K562 (cell line): ENCODE measurements around the gene GFI1. TPM values are rescaled to one million over a fixed set of nuclear protein-coding genes. Genes with fewer than 3 reads are reported as not detected.

Source experiments
- ATAC-seq: fragments of 200-7000 bp; cut with Tn5 transposase; 3 replicates; pipeline ENCODE4 v1.9.1; 2020; ENCODE audit warnings: moderate library complexity
- BruUV-seq: library from RNA; stranded (reverse); fragments of 400-500 nt; replicated peaks from 2 replicates; lab custom pipeline; 2021; lab: Mats Ljungman, UMichigan
- CTCF ChIA-PET: fragments of 300-600 bp; formaldehyde crosslinking; extraction: SDS; loops from one replicate; lab custom pipeline; 2021; ENCODE audit warnings: low intra/inter-chr PET ratio; lab: Yijun Ruan, JAX
- POLR2A ChIA-PET: fragments of 300-600, 350-650 bp; sonication (Branson Sonifier 250); formaldehyde crosslinking; extraction: SDS; loops from one replicate; lab custom pipeline; 2021; ENCODE audit warnings: antibody characterized with exemption, inconsistent platforms; lab: Yijun Ruan, JAX
- DNase-seq, 4 experiments: peaks; one replicate each; pipeline versions ENCODE4 v3.0.0 to v3.0.0-alpha.2; 2011 to 2018; ENCODE audit warnings: low spot score in 3 of 4, mixed read lengths in 3 of 4; ENCODE audit errors: extremely low read depth in 1 of 4
- FAIRE-seq: peaks from 2 replicates; lab custom pipeline; 2011; peaks lifted over from hg19 to GRCh38; lab: Jason Lieb, UNC
- H2AFZ ChIP-seq: 2 replicates; pipeline ENCODE4 v1.6.0; 2011; ENCODE audit warnings: low read depth, low read length, control low read depth, inconsistent platforms
- H3K27ac ChIP-seq: fragments of 200-600 bp; 3 replicates; pipeline ENCODE4 v1.8.0; 2011; ENCODE audit warnings: low read depth, mild to moderate bottlenecking, control low read depth, inconsistent platforms, low read length, moderate library complexity, mixed read lengths; ENCODE audit errors: extremely low read depth
- H3K27me3 ChIP-seq, 2 experiments: fragments of 300-600 bp in 1 of 2; 2 replicates in 1 of 2; 3 replicates in 1 of 2; pipeline versions ENCODE4 v1.6.0 to v1.8.0; 2011; ENCODE audit warnings: inconsistent platforms in 2 of 2, low read length in 2 of 2, mild to moderate bottlenecking in 1 of 2, mixed read lengths in 1 of 2, moderate library complexity in 1 of 2; ENCODE audit not compliant: control insufficient read depth in 2 of 2, insufficient read depth in 2 of 2
- H3K36me3 ChIP-seq: fragments of 300-600 bp; 3 replicates; pipeline ENCODE4 v1.8.0; 2011; ENCODE audit warnings: mild to moderate bottlenecking, low read length, inconsistent platforms; ENCODE audit not compliant: control insufficient read depth, insufficient read depth
- H3K4me1 ChIP-seq, 2 experiments: fragments of 200-600 bp in 1 of 2; replicated peaks in 1 of 2; 2 replicates in 1 of 2; 3 replicates in 1 of 2; pipeline versions ENCODE4 v1.5.1 to v1.8.0; 2011; ENCODE audit warnings: inconsistent platforms in 2 of 2, low read length in 2 of 2, mild to moderate bottlenecking in 1 of 2, mixed read lengths in 1 of 2, moderate library complexity in 1 of 2; ENCODE audit not compliant: control insufficient read depth in 2 of 2, insufficient read depth in 2 of 2
- H3K4me2 ChIP-seq: 2 replicates; pipeline ENCODE4 v1.6.1; 2011; ENCODE audit warnings: low read length, control low read depth, inconsistent platforms, mixed read lengths; ENCODE audit not compliant: insufficient read depth
- H3K4me3 ChIP-seq: fragments of 200-600 bp; sonication (generic), shearing (Covaris generic); 2 replicates; pipeline ENCODE4 v1.5.1; 2016; ENCODE audit warnings: control low read depth, inconsistent platforms
- H3K79me2 ChIP-seq: fragments of 200-600 bp; 3 replicates; pipeline ENCODE4 v1.8.0; 2011; ENCODE audit warnings: low read length, inconsistent platforms; ENCODE audit not compliant: control insufficient read depth, insufficient read depth
- H3K9ac ChIP-seq, 2 experiments: 2 replicates each; pipeline versions ENCODE4 v1.6.0 to v1.6.1; 2011; ENCODE audit warnings: low read depth in 2 of 2, low read length in 2 of 2, control low read depth in 1 of 2, inconsistent platforms in 1 of 2, mild to moderate bottlenecking in 1 of 2, mixed read lengths in 1 of 2; ENCODE audit not compliant: insufficient read depth in 1 of 2
- H3K9me1 ChIP-seq: one replicate; pipeline ENCODE4 v1.6.0; 2011; ENCODE audit warnings: inconsistent platforms, mild to moderate bottlenecking, low read length, moderate library complexity; ENCODE audit not compliant: control insufficient read depth, insufficient read depth
- H3K9me3 ChIP-seq: replicated peaks from 2 replicates; pipeline ENCODE4 v1.5.1; 2011; ENCODE audit warnings: low read depth, low read length, inconsistent platforms; ENCODE audit not compliant: control insufficient read depth, insufficient read depth
- H4K20me1 ChIP-seq: replicated peaks from 2 replicates; pipeline ENCODE4 v1.6.1; 2011; ENCODE audit warnings: low read length, inconsistent platforms, mixed read lengths; ENCODE audit not compliant: control insufficient read depth, insufficient read depth
- DACH1 ChIP-seq: fragments of 450-650 bp; IDR thresholded peaks from 2 replicates; pipeline ENCODE4 v1.6.1; 2018; ENCODE audit not compliant: partially characterized antibody
- HDGF ChIP-seq: fragments of 450-650 bp; IDR thresholded peaks from 2 replicates; pipeline ENCODE4 v1.6.1; 2016
- HSF4 ChIP-seq: fragments of 250-450 bp; sonication (Bioruptor Pico); IDR thresholded peaks from 2 replicates; pipeline ENCODE4 v2.1.2; 2022; ENCODE audit warnings: mild to moderate bottlenecking, moderate library complexity, borderline replicate concordance
- KDM2B ChIP-seq: fragments of 250-450 bp; sonication (Bioruptor Pico); IDR thresholded peaks from 2 replicates; pipeline ENCODE4 v1.8.0; 2021; ENCODE audit warnings: mild to moderate bottlenecking, moderate library complexity
- NBN ChIP-seq: fragments of 450-650 bp; IDR thresholded peaks from 2 replicates; pipeline ENCODE4 v1.6.1; 2016; ENCODE audit warnings: low read depth, mild to moderate bottlenecking
- NCOR1 ChIP-seq: fragments of 450-650 bp; IDR thresholded peaks from 2 replicates; pipeline ENCODE4 v1.6.1; 2016; ENCODE audit warnings: mild to moderate bottlenecking, moderate library complexity
- POLR3G ChIP-seq: IDR thresholded peaks from 2 replicates; pipeline ENCODE4 v1.6.1; 2011; ENCODE audit not compliant: insufficient read length, insufficient replicate concordance; ENCODE audit errors: extremely low read depth
- TCF7L2 ChIP-seq: fragments of 150-350 bp; IDR thresholded peaks from 2 replicates; pipeline ENCODE4 v1.6.1; 2016; ENCODE audit warnings: low read depth, mild to moderate bottlenecking, low read length, moderate library complexity
- WGBS: fragments of 100-300 bp; shearing (Covaris generic); methylation state at CpG from one replicate; pipeline ENCODE4 v1.1.6; 2016; ENCODE audit warnings: low coverage, mixed read lengths; ENCODE audit not compliant: insufficient coverage; ENCODE audit errors: missing lambda C conversion rate; 5-methylcytosine and 5-hydroxymethylcytosine counted together
- in situ Hi-C: fragments of 300-500 bp; cut with MboI; formaldehyde crosslinking; loops from 4 replicates; pipeline ENCODE4 v1.15.0; 2018; ENCODE audit warnings: inconsistent platforms, mixed read lengths
- intact Hi-C: fragments of 100-400 bp; cut with micrococcal nuclease; formaldehyde crosslinking; loops from 2 replicates; pipeline ENCODE4 v1.14.2; 2022
- polyA plus RNA-seq, 8 experiments: library from polyadenylated mRNA; depleted of rRNA in 4 of 8; stranded (reverse) in 5 of 8; unstranded in 3 of 8; fragments of >200 nt; fragmentation: Nextera tagmentation in 2 of 8; fragmentation: Illumina TruSeq in 1 of 8; extraction: Ambion mirVana in 2 of 8; extraction: Trizol in 1 of 8; gene quantifications; 2 replicates each; pipeline versions ENCODE4 v1.2.1 to v1.2.3, GENCODE V29; 2011 to 2014; ENCODE audit warnings: inconsistent platforms in 1 of 8, missing spikeins in 1 of 8
- total RNA-seq, 7 experiments: library from RNA; depleted of rRNA in 6 of 7; stranded (reverse); fragments of >200 nt in 6 of 7; fragmentation: Illumina TruSeq in 2 of 7; extraction: Trizol in 2 of 7; gene quantifications; 2 replicates each; pipeline versions ENCODE4 v1.2.1 to v1.2.3, GENCODE V29; 2011 to 2021; ENCODE audit warnings: low replicate concordance in 1 of 7
- TF ChIP-seq, protein P1 (sequence below): fragments of 250-450 bp; sonication (Bioruptor Pico); IDR thresholded peaks from 2 replicates; pipeline ENCODE4 v1.4.0; 2020; ENCODE audit warnings: mild to moderate bottlenecking, moderate library complexity
- TF ChIP-seq, protein P2 (sequence below), 2 experiments: IDR thresholded peaks; 2 replicates each; pipeline ENCODE4 v1.6.1; 2011; ENCODE audit warnings: borderline replicate concordance in 1 of 2, control low read depth in 1 of 2, low read depth in 1 of 2, low read length in 1 of 2, mild to moderate bottlenecking in 1 of 2, mixed read lengths in 1 of 2, moderate library complexity in 1 of 2; ENCODE audit not compliant: insufficient read depth in 1 of 2, insufficient read length in 1 of 2, poor library complexity in 1 of 2, severe bottlenecking in 1 of 2; ENCODE audit errors: extremely low read depth in 1 of 2
- TF ChIP-seq, protein P3 (sequence below): sonication (generic); formaldehyde crosslinking; IDR thresholded peaks from 2 replicates; pipeline ENCODE4 v1.8.1; 2023; ENCODE audit warnings: mild to moderate bottlenecking, missing genetic modification reagents
- TF ChIP-seq, protein P4 (sequence below): fragments of 200-400 bp; formaldehyde crosslinking; IDR thresholded peaks from 2 replicates; pipeline ENCODE4 v1.6.1; 2017; ENCODE audit warnings: mild to moderate bottlenecking, low read depth, low read length, moderate library complexity
- TF ChIP-seq, protein P5 (sequence below): fragments of 200-800 bp; sonication (Bioruptor generic); IDR thresholded peaks from 2 replicates; pipeline ENCODE4 v1.6.1; 2017; ENCODE audit warnings: missing genetic modification characterization, missing compliant biosample characterization

Gene GFI1
- total and polyA plus RNA-seq, 9 of the 15 experiments (the other 6 are each of a cell fraction or from before 2014, with no cell fraction given): 0.07 to 0.93 (median 0.46) TPM

DNA sequence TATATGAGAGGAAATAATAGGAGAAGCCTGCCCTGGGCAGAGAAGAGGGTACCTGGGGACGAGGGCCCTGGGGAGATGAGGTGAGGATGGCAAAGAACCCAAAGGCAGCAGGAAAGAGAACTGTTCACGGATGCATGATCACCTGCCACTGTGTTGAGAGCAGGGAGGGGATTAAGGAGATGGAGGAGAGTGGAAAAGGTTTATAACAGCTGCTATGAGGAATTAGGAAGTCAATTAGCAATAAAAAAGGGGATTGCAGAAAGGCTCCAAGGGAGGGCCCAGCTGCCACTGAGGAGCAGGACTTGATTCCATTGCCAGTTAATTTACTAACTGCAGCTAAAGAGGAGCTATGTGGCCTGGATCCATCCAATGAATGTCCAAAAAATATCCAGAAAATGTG, 61.1 kb downstream of the GFI1 start:
- POLR2A ChIA-PET: interaction anchor here (0.6 to 1.3 kb wide), 2 partner anchors 17 to 108 kb away, joined by 3 to 4 read pairs; no protein-coding TSS in a partner anchor
- DNase-seq (no peak), FAIRE-seq (no peak), ATAC-seq (no peak)
- WGBS: 4% methylated on average over 2 of the region's 2 CpGs
- Histone ChIP-seq H3K4me2 (no peak overlapping the region), H3K9ac (no peak overlapping the region), H3K9me1 (no peaks in the 10 kb centered on the region), H2AFZ (no peak overlapping the region), H3K36me3 (no peaks in the 10 kb centered on the region), H3K4me3 (no peak overlapping the region), H4K20me1 (no peaks in the 10 kb centered on the region), H3K27me3 (no peaks in the 10 kb centered on the region; a peak in 1 of 5 replicates), H3K4me1 (no peaks in the 10 kb centered on the region), H3K27ac (no peak overlapping the region), H3K9me3 (no peaks in the 10 kb centered on the region), H3K79me2 (no peaks in the 10 kb centered on the region)
- BruUV-seq: no TSS peak
- intact Hi-C loops (no loop called here), in situ Hi-C loops (no loop called here)
- CTCF ChIA-PET: no interaction called here
- TF ChIP-seq HSF4 (CRISPR knock-in tag) (no peak), NBN (no peak), NCOR1 (no peak), TCF7L2 (no peak), DACH1 (no peak), POLR3G (no peak), HDGF (no peak), KDM2B (CRISPR knock-in tag) (no peak)
- TF ChIP-seq, protein P1, sequence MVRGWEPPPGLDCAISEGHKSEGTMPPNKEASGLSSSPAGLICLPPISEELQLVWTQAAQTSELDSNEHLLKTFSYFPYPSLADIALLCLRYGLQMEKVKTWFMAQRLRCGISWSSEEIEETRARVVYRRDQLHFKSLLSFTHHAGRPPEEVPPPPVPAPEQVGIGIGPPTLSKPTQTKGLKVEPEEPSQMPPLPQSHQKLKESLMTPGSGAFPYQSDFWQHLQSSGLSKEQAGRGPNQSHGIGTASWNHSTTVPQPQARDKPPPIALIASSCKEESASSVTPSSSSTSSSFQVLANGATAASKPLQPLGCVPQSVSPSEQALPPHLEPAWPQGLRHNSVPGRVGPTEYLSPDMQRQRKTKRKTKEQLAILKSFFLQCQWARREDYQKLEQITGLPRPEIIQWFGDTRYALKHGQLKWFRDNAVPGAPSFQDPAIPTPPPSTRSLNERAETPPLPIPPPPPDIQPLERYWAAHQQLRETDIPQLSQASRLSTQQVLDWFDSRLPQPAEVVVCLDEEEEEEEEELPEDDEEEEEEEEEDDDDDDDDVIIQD: no peak
- TF ChIP-seq, protein P2, sequence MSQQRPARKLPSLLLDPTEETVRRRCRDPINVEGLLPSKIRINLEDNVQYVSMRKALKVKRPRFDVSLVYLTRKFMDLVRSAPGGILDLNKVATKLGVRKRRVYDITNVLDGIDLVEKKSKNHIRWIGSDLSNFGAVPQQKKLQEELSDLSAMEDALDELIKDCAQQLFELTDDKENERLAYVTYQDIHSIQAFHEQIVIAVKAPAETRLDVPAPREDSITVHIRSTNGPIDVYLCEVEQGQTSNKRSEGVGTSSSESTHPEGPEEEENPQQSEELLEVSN (IDR thresholded peaks at IDR 0.05; ENCODE audit: borderline replicate concordance in 1 of 2, extremely low read depth in 1 of 2, insufficient read depth in 1 of 2, insufficient read length in 1 of 2, low read depth in 1 of 2, low read length in 1 of 2, poor library complexity in 1 of 2, severe bottlenecking in 1 of 2): no peak
- TF ChIP-seq, protein P3, sequence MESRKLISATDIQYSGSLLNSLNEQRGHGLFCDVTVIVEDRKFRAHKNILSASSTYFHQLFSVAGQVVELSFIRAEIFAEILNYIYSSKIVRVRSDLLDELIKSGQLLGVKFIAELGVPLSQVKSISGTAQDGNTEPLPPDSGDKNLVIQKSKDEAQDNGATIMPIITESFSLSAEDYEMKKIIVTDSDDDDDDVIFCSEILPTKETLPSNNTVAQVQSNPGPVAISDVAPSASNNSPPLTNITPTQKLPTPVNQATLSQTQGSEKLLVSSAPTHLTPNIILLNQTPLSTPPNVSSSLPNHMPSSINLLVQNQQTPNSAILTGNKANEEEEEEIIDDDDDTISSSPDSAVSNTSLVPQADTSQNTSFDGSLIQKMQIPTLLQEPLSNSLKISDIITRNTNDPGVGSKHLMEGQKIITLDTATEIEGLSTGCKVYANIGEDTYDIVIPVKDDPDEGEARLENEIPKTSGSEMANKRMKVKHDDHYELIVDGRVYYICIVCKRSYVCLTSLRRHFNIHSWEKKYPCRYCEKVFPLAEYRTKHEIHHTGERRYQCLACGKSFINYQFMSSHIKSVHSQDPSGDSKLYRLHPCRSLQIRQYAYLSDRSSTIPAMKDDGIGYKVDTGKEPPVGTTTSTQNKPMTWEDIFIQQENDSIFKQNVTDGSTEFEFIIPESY (CRISPR knock-in tag): no peak
- TF ChIP-seq, protein P4, sequence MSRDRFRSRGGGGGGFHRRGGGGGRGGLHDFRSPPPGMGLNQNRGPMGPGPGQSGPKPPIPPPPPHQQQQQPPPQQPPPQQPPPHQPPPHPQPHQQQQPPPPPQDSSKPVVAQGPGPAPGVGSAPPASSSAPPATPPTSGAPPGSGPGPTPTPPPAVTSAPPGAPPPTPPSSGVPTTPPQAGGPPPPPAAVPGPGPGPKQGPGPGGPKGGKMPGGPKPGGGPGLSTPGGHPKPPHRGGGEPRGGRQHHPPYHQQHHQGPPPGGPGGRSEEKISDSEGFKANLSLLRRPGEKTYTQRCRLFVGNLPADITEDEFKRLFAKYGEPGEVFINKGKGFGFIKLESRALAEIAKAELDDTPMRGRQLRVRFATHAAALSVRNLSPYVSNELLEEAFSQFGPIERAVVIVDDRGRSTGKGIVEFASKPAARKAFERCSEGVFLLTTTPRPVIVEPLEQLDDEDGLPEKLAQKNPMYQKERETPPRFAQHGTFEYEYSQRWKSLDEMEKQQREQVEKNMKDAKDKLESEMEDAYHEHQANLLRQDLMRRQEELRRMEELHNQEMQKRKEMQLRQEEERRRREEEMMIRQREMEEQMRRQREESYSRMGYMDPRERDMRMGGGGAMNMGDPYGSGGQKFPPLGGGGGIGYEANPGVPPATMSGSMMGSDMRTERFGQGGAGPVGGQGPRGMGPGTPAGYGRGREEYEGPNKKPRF: no peak
- TF ChIP-seq, protein P5, sequence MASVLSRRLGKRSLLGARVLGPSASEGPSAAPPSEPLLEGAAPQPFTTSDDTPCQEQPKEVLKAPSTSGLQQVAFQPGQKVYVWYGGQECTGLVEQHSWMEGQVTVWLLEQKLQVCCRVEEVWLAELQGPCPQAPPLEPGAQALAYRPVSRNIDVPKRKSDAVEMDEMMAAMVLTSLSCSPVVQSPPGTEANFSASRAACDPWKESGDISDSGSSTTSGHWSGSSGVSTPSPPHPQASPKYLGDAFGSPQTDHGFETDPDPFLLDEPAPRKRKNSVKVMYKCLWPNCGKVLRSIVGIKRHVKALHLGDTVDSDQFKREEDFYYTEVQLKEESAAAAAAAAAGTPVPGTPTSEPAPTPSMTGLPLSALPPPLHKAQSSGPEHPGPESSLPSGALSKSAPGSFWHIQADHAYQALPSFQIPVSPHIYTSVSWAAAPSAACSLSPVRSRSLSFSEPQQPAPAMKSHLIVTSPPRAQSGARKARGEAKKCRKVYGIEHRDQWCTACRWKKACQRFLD (CRISPR knock-in tag): no peak
